Stimulated activated CD8-positive, alpha-beta memory T cell treated with anti-CD3 and anti-CD28 coated beads, Interleukin-2, amount 100 ng/mL, for 1 hour (primary cell): ENCODE results near the gene KLHL7.
"Not testable (repeated sequence)": the region's sequence is repeated elsewhere in the genome, so short reads cannot be mapped to it uniquely, and the experiment has no call there.

Source experiments
- DNase-seq, 2 donors: peaks; one replicate each; pipeline ENCODE4 v3.0.0-alpha.2; 2020; ENCODE audit warnings: low read depth in 2 of 2

KLHL7 gene

GRCh38 chr7:23181684-23182553 is 76.3 kb downstream of the KLHL7 start, which contains the start of gene NUP42:
Gene NUP42 (plus strand): TSS chr7:23182048. CDS start chr7:23182086, 38 bp downstream.
- peak; percentile 90 to 93 for DNase-seq

DNA sequence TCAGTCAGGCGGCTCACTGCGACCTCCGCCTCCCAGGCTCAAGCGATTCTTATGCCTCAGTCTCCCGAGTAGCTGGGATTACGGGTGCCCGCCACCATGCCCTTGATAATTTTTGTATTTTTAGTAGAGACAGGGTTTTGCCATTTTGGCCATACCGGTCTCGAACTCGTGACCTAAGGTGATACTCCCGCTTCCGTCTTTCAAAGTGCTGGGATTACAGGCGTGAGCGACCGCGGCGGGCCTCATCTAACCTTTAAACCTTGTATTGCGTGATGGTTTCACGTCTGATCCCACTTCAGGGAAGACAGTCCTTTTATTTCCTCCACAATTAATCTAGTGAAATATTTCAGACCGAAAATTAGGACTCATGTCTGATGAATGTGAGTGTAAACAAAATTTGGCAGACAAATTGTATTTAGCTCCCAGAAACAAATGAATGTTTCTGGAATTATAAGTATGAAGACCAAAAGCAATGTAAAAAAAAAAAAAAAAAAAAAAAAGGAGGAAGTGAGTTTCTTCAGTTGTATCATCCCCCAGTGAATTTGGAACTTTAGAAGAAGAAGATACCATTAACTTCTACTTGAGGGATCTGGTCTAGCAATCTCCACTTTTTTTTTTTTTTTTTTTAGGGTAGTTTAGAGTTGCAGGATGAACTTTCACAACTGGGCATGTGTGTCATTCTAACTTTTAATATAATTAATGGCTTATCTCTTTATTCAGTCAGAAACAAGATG is 77.9 kb downstream of the KLHL7 start:
- DNase-seq, result no peak

DNA sequence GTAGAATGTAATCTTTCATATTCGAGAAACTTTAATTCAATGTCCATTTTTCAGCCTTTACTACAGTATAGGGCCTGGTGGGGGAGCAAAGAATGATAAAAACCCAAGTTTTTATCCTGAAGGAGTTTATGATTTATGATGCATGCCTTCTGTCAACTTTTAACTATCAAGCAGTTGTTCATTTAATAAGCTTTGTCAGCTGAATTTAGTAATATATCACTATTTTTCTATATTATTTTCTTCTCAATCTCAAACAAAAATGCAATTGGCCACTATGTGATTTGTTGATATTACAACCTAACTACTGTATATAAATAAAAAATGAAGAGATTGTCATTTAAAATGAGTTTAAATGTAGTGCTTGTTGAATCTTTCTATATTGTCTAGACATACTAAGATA is 78.7 kb downstream of the KLHL7 start:
- DNase-seq, result no peak

DNA sequence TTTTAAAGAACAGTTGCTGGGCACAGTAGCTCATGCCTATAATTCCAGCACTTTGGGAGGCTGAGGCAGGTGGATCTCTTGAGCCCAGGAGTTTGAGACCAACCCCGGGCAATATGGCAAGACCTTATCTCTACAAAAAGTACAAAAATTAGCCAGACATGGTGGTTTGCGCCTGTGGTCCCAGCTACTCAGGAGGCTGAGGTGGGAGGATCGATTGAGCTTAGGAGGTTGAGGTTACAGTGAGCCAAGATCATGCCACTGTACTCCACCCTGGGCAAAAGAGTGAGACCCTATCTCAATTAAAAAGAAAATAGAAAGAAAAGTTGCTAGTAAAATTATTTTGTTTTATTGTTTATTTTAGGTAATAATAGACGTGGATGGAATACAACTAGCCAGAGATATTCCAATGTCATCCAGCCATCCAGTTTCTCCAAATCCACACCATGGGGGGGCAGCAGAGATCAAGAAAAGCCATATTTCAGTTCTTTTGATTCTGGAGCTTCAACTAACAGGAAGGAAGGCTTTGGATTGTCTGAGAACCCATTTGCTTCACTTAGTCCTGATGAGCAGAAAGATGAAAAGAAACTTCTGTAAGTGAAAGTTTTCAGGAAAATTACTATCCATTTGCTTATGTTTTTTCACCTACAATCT is 79.2 kb downstream of the KLHL7 start:
- DNase-seq, result no peak

DNA sequence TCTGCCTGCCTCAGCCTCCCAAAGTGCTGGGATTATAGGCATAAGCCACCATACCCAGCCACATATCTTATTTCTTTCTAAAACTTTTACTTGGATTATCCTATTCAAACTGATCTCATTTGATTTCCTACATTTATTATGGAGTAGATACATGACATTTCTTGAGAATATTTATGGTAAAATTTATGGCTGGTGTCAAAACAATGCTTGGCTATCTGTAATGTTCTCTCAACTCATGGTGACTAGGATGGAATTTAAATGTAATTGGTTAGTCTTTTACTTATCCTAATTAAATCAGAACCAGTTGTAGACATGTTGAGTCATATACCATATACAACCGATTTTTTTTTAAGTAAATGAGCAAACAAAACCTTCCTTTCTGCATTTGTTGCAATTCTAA is 80.4 kb downstream of the KLHL7 start:
- DNase-seq, result no peak

DNA sequence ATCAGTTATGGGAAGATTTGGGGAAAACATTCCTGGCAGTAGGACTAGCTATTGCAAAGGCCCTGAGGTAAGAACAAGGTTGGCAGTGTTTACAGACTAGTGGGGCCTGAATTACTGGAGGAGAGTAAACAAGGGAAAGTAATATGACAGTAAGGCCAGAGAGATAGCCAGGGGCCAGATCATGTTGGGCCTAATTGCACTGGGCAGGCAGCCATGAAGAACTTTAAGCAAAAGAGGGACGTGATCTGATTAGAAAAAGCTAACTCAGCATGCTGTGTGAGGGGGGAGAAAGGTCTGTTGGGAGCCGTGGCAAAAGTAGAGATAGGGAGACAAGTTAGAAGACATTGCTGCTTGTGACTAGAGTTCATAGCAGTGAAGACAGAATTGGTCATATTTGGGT is 85.4 kb downstream of the KLHL7 start:
- no peak for DNase-seq

- not testable (repeated sequence) for DNase-seq
Measured at GRCh38 chr7:23193650-23194227, 88.2 kb downstream of the KLHL7 start.

- DNase-seq, result no peak
Measured at GRCh38 chr7:23196306-23196705, 90.7 kb downstream of the KLHL7 start.

DNA sequence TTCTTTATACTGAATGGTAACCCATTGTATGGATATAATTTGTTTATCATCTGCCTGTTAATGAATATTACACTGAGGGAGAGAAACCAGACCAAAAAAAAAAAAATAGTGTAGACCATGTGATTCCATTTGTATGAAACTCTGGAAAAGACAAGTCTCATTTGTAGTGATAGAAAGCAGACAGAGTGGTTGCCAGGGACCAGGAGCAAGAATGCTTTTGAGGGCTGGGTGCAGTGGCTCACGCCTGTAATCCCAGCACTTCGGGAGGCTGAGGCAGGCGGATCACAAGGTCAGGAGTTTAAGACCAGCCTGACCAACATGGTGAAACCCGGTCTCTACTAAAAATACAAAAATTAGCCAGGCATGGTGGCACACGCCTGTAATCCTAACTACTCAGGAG is 92.2 kb downstream of the KLHL7 start:
- DNase-seq, result not testable (repeated sequence)

- DNase-seq, result no peak
Measured at GRCh38 chr7:23200331-23200730, 94.7 kb downstream of the KLHL7 start.

DNA sequence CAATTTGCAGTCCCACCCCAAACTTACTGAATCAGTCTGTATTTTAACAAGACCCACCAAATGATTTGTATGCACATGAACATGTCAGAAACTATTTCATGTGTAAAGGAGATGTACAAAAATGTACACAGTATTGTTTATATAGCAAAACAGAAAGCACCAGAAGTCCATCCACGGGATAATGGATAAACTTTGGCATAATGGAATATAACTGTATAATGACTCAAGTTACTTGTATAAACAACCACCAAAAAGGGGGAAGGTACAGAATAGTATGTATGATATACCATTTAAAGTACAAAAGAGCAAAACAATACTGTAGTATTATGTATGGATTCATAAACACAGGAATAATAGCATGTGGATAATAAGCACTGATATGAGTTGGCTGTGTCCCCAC is 98.7 kb downstream of the KLHL7 start:
- DNase-seq, result no peak

DNA sequence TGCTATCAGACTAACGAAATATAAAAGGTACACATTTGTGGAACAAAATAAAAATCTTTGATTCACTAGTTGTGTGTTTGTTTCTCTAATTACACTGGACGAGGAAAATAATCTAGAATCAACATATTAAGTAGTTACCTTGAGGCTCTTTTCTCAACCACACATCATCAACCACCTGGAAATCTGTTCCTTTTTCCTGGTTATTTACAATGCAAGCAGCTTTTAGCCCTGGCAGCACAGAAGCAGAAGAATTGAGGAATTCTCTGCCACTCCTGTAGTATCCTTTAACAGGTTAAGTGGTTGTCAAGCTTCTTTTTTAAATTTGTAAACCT is 100.0 kb downstream of the KLHL7 start:
- DNase-seq, result no peak

DNA sequence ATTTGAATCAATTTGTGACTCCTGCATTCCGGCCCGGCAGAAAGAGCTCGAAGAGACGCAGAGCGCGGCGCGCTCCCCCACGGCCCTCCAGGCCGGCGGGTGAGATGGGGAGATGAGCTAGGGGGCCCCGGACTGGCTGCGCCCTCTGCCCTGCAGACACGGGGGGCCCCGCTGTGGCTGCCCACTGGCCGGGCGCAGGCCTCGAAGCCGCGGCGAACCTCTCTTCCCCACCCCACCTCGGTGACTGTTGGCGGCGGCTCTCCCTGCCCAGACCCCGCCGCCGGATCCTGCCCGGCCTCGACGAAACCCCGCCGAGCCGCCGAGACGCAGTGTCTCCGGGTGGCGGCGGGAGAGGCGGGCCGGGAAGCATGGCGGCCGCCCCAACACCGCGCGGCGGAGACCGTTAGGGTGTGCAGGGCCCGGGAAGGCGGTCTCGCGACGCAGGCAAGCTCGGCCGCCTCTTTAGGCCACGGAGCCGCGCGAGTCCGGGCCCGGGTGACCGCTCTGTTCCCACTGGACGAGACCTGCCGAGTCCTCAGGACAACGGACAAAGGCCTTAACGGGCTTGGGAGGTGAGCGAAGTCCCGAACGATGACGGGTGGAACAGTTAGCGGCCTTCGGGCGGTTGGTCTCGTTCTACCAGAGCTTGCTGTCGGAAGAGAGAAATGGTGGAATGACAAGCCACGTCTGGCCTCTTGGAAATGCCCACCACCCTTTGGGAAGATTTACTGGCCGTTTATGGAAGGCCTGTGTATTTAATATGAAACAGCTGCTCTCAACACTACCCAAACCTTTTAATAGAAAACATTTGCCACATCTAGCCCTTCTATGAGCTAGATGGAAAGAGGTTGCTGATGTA is 100.6 kb downstream of the KLHL7 start:
- no peak for DNase-seq

- DNase-seq, result no peak
Measured at GRCh38 chr7:23207021-23207420, 101.4 kb downstream of the KLHL7 start.

DNA sequence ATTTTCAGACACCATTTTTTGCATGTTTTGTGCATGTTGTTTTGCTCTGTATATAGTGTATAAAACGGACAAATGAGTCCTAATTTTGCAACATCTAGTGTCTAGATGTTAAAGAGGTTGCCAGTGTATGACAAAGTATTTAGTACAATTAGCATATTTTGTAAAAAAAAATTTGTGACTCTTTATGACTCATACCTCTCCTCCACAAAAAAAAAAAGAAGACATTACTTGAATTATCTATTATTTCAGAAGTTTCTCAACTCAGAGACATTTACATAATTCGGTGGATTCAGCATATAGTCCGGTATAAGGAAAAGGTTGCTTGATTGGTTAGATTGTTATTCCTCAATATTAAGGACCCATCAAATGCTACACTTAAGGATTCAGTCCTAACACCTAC is 102.3 kb downstream of the KLHL7 start:
- DNase-seq, result no peak

- DNase-seq, result no peak
Measured at GRCh38 chr7:23208316-23208715, 102.7 kb downstream of the KLHL7 start.

DNA sequence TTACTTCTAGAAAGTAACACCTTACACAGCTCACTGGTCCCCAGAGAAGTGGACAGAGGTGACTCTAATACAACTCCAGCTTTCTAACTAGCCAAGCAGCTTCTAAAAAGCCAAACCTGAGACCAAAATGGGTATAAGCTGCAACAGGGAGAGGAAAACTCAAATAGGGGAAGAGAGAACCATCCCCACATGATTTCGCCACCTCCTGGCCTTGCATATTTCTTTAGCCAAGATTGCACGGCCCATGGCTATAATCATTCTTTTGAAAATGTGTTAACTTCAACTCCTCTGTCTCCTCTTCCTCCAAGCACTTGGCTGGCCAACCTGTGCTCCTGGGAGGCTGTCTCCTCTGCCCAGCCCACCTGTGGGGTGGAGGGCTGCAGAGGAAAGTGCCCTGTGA is 104.9 kb downstream of the KLHL7 start:
- no peak for DNase-seq

GRCh38 chr7:23211589-23211988 is 106.0 kb downstream of the KLHL7 start:
- DNase-seq, result no peak

DNA sequence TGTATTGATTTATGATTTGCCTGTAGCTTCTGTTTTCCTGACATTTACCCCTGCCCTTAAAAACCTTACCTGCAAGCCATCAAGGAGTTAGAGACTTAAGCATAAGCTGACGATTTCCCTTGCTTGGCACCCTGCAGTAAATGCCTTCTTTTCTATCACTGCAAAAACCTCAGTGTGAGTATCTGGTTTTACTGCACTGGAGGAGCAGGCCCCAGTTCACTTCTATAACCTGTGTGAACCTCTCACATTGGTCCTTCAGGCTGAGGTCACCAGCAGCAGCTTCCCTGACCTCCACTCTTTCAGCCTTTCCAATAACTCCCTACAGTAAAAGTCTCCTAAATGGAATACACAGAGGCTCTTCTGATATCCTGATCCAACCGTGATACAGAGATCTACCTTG is 106.8 kb downstream of the KLHL7 start:
- no peak for DNase-seq

DNA sequence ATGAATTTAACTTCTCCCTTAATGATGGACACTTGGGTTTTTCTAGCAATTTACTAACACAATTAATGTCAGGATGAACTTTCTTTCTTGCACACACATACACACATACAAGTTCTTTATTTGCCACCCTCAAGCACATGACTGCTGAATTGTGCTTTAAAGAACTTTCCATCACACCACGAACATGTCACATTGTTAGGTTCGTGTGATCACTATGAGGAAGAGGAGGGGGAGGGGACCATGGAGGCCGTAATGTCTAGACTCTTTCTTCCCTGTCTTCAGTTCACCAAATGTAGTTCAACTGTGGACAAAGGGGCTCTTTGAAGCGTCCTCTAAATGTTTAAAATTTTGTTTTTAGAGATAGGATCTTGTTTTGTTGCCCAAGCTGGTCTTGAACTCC is 107.3 kb downstream of the KLHL7 start:
- DNase-seq, result no peak

GRCh38 chr7:23213755-23214154 is 108.2 kb downstream of the KLHL7 start:
- DNase-seq, result no peak
